ENCODE data around the gene PSMB1.
"Not testable (repeated sequence)": the region's sequence is repeated elsewhere in the genome, so short reads cannot be mapped to it uniquely, and the experiment has no call there.

The PSMB1 gene

DNA sequence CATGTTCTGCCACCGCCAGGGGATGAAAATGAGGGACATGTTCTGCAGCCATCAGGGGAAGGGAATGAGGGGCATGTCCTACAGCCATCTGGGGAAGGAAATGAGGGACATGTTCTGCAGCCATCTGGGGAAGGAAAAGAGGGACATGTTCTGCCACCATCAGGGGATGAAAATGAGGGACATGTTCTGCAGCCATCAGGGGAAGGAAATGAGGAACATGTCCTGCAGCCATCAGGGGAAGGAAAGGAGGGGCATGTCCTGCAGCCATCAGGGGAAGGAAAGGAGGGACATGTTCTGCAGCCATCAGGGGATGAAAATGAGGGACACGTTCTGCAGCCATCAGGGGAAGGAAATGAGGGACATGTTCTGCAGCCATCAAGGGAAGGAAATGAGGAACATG, 50.8 kb downstream of the PSMB1 start:
- H3K9ac ChIP-seq (ENCODE audit: low read depth, low read length); H3K27me3 ChIP-seq (ENCODE audit: control insufficient read depth, insufficient read depth, low read length); H3K4me3 ChIP-seq (ENCODE audit: low read depth, low read length); H3K36me3 ChIP-seq (ENCODE audit: control insufficient read depth, insufficient read depth, low read length); H3K27ac ChIP-seq (ENCODE audit: low read depth, low read length); H3K9me3 ChIP-seq (ENCODE audit: control insufficient read depth, insufficient read depth, low read length); H3K4me1 ChIP-seq (ENCODE audit: control insufficient read depth, insufficient read depth, low read length): not testable (repeated sequence)

DNA sequence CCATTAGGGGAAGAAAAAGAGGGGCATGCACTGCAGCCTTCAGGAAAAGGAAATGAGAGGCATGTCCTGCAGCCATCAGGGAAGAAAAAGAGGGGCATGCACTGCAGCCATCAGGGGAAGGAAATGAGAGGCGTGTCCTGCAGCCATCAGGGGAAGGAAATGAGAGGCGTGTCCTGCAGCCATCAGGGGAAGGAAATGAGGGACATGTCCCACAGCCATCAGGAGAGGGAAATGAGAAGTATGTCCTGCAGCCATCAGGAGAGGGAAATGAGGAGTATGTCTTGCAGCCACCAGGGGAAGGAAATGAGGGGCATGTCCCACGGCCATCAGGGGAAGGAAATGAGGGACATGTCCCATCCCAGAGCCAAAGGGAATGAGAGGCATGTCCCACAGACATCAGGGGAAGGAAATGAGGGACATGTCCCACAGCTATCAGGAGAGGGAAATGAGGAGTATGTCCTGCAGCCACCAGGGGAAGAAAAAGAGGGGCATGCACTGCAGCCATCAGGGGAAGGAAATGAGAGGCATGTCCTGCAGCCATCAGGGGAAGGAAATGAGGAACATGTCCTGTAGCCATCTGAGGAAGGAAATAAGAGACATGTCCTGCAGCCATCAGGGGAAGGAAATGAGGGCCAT, 52.0 kb downstream of the PSMB1 start:
- Histone ChIP-seq H3K4me1 (ENCODE audit: control insufficient read depth, insufficient read depth, low read length) (peaks cover 8% of the 10 kb centered on the region), H3K4me3 (ENCODE audit: low read depth, low read length) (no peak overlapping the region), H3K9ac (ENCODE audit: low read depth, low read length) (no peak overlapping the region), H3K9me3 (ENCODE audit: control insufficient read depth, insufficient read depth, low read length) (no peaks in the 10 kb centered on the region), H3K27me3 (ENCODE audit: control insufficient read depth, insufficient read depth, low read length) (no peaks in the 10 kb centered on the region; the same call in 1 of the 2 replicates), H3K36me3 (ENCODE audit: control insufficient read depth, insufficient read depth, low read length) (no peaks in the 10 kb centered on the region), H3K27ac (ENCODE audit: low read depth, low read length) (no peak overlapping the region)

DNA sequence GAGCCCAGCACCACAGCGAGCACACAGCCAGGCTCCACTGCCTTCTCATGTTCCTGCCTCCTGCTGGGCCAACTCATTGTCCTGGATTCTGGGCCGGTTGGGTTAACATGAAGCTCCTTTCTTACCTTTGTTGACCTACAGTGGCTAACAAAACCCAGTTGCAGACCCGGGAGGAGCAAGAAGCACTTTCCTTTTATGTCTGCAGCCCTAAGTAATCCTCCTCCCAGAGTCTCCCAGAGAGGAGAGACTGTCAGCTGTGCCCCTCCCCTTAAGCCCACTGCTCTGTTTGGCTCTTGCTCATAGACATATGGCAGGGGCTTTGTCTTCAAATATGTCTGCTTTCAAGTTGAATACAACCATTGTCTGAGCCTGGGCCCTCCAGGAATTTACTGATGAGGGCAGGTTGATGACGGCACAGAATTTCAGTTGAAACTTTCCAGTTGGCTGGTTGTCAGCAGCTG, 55.2 kb downstream of the PSMB1 start:
- no peak overlapping the region for H3K9ac ChIP-seq (ENCODE audit: low read depth, low read length)
- peaks cover 8% of the 10 kb centered on the region for H3K4me1 ChIP-seq (ENCODE audit: control insufficient read depth, insufficient read depth, low read length)
- H3K36me3 ChIP-seq (ENCODE audit: control insufficient read depth, insufficient read depth, low read length), result no peaks in the 10 kb centered on the region
- peak overlapping the region; percentile 30 for H3K27ac ChIP-seq (ENCODE audit: low read depth, low read length)
- H3K27me3 ChIP-seq (ENCODE audit: control insufficient read depth, insufficient read depth, low read length), result no peaks in the 10 kb centered on the region; the same call in 1 of the 2 replicates
- H3K9me3 ChIP-seq (ENCODE audit: control insufficient read depth, insufficient read depth, low read length), result no peaks in the 10 kb centered on the region
- H3K4me3 ChIP-seq (ENCODE audit: low read depth, low read length), result no peak overlapping the region

DNA sequence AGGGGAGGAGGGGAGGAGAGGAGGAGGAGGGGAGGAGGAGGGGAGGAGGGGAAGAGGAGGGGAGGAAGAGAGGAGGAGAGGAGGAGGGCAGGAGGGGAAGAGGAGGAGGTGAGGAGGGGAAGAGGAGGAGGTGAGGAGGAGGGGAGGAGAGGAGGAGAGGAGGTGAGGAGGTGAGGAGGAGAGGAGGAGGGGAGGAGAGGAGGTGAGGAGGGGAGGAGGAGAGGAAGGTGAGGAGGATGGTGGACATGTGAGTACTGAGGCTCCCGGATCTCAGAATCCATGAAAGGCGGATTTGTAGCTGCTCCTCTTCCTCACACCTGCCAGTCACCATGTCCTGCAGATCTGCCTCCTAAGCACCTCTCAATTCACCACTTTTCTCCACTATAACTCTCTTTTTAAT, 59.8 kb downstream of the PSMB1 start:
- Histone ChIP-seq H3K4me3 (ENCODE audit: low read depth, low read length) (no peak overlapping the region), H3K27me3 (ENCODE audit: control insufficient read depth, insufficient read depth, low read length) (no peaks in the 10 kb centered on the region), H3K27ac (ENCODE audit: low read depth, low read length) (no peak overlapping the region), H3K36me3 (ENCODE audit: control insufficient read depth, insufficient read depth, low read length) (no peaks in the 10 kb centered on the region), H3K4me1 (ENCODE audit: control insufficient read depth, insufficient read depth, low read length) (peaks cover 6% of the 10 kb centered on the region), H3K9me3 (ENCODE audit: control insufficient read depth, insufficient read depth, low read length) (no peaks in the 10 kb centered on the region), H3K9ac (ENCODE audit: low read depth, low read length) (no peak overlapping the region)

DNA sequence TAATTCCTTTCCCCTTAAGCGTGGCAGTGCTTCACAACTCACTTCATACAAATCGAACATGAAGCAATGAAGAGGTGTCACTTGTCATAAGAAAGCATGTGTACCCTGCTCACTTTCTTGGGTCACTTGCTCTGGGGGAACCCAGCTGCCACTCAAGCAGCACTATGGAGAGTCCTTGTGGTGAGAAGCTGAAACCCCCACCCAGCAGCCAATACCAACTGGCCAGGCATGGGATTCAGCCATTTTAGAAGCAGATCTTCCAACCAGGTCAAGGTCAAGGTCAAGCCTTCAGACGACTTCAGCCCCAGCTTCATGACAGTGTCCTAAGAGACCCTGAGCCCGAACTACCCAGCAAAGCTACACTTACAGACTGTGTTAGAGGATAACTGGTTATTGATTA, 62.8 kb downstream of the PSMB1 start:
- Histone ChIP-seq H3K9me3 (ENCODE audit: control insufficient read depth, insufficient read depth, low read length) (no peaks in the 10 kb centered on the region), H3K9ac (ENCODE audit: low read depth, low read length) (no peak overlapping the region), H3K4me3 (ENCODE audit: low read depth, low read length) (no peak overlapping the region), H3K4me1 (ENCODE audit: control insufficient read depth, insufficient read depth, low read length) (no peaks in the 10 kb centered on the region), H3K36me3 (ENCODE audit: control insufficient read depth, insufficient read depth, low read length) (no peaks in the 10 kb centered on the region), H3K27ac (ENCODE audit: low read depth, low read length) (no peak overlapping the region), H3K27me3 (ENCODE audit: control insufficient read depth, insufficient read depth, low read length) (no peaks in the 10 kb centered on the region)

DNA sequence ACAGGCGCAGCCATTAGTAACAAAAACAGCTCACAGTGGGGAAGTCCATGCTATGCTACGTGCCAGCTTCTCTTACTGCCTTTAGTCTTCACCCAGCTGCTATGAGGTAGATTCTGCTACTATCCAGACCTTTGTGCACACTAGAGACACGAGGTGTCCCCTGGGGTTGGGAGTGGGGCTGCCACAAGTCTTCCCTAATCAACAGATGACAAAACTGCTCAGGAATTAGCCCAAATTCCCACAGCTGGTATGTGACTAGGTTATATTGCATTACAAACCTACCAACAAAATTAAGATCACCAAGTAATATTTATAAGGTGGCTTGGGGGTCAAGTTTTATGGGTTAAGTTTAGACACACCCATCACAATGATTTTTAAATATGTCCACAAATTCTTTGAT, 63.3 kb downstream of the PSMB1 start:
- no peaks in the 10 kb centered on the region for H3K27me3 ChIP-seq (ENCODE audit: control insufficient read depth, insufficient read depth, low read length)
- no peak overlapping the region for H3K4me3 ChIP-seq (ENCODE audit: low read depth, low read length)
- H3K4me1 ChIP-seq (ENCODE audit: control insufficient read depth, insufficient read depth, low read length), result no peaks in the 10 kb centered on the region
- H3K27ac ChIP-seq (ENCODE audit: low read depth, low read length), result no peak overlapping the region
- H3K9me3 ChIP-seq (ENCODE audit: control insufficient read depth, insufficient read depth, low read length), result no peaks in the 10 kb centered on the region
- H3K9ac ChIP-seq (ENCODE audit: low read depth, low read length), result no peak overlapping the region
- no peaks in the 10 kb centered on the region for H3K36me3 ChIP-seq (ENCODE audit: control insufficient read depth, insufficient read depth, low read length)

DNA sequence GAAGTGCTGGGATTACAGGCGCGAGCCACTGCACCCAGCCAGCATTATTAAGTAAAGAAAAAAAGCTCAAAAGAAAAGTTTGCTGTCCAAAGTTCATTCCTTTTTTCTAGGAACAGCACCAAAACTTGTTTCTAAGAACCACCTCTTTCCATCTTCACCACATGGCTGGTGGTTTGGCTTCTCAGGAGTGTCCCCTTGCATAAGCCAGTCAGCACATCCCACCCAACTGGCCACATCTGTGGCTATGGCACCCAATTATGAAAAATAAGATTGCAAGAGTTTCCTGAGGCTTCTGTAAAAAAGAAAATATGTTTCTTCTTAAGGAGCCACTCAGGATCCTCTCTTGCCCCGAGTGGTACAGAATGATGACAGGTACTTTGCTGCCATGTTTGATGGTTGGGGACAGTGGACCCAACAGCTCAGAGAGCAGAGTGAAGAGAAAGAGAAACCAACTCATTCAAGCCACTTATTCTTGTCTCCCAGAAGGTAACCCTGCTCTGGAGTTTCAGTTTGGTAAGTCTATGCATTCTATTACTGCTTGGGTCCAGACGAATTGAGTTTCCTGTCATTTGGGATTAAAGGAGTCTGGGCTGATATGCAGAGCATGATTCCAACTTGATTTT, 65.3 kb downstream of the PSMB1 start:
- H3K4me1 ChIP-seq (ENCODE audit: control insufficient read depth, insufficient read depth, low read length), result no peaks in the 10 kb centered on the region
- 0 out of 2 replicates have a peak, but pooled peaks cover 3% of the 10 kb centered on the region for H3K9me3 ChIP-seq (ENCODE audit: control insufficient read depth, insufficient read depth, low read length)
- no peaks in the 10 kb centered on the region for H3K27me3 ChIP-seq (ENCODE audit: control insufficient read depth, insufficient read depth, low read length)
- H3K9ac ChIP-seq (ENCODE audit: low read depth, low read length), result no peak overlapping the region
- no peaks in the 10 kb centered on the region for H3K36me3 ChIP-seq (ENCODE audit: control insufficient read depth, insufficient read depth, low read length)
- no peak overlapping the region for H3K4me3 ChIP-seq (ENCODE audit: low read depth, low read length)
- H3K27ac ChIP-seq (ENCODE audit: low read depth, low read length), result no peak overlapping the region

DNA sequence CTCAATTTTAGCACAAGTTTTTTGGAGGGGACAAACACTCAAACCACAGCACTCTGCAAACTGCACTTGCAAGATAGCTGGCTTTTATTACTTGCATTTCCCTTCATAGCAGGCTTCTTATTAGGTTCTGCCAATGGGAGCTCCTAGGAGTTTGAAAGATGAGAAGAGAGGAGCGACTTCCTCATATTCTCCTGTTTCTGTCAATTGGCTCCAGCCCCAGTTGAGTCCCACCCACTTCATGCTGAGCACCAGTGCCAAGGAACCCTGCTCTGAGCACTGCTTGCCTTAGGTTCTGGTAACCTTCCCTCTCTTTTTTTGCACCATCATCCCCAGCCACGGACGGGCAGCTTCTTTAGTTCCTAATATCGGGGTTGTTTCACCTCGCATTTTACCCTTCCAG, 67.9 kb downstream of the PSMB1 start:
- no peaks in the 10 kb centered on the region for H3K4me1 ChIP-seq (ENCODE audit: control insufficient read depth, insufficient read depth, low read length)
- no peak overlapping the region for H3K9ac ChIP-seq (ENCODE audit: low read depth, low read length)
- no peaks in the 10 kb centered on the region for H3K36me3 ChIP-seq (ENCODE audit: control insufficient read depth, insufficient read depth, low read length)
- H3K4me3 ChIP-seq (ENCODE audit: low read depth, low read length), result no peak overlapping the region
- no peaks in the 10 kb centered on the region for H3K27me3 ChIP-seq (ENCODE audit: control insufficient read depth, insufficient read depth, low read length)
- H3K27ac ChIP-seq (ENCODE audit: low read depth, low read length), result no peak overlapping the region
- H3K9me3 ChIP-seq (ENCODE audit: control insufficient read depth, insufficient read depth, low read length), result 0 out of 2 replicates have a peak, but pooled peaks cover 3% of the 10 kb centered on the region
